Gastroesophageal sphincter (tissue), 3 donors: ENCODE results near the gene KCNIP4.

ENCODE experiments used
- CTCF ChIP-seq, 4 experiments: fragments of 200-600 bp in 2 of 4; fragments of 450-650 bp in 2 of 4; sonication (generic) in 1 of 4; IDR thresholded peaks; one replicate each; pipeline ENCODE4 v1.5.1; 2017 to 2019; ENCODE audit warnings: antibody characterized with exemption in 4 of 4, mild to moderate bottlenecking in 2 of 4, moderate library complexity in 2 of 4
- POLR2A ChIP-seq, 2 donors: fragments of 450-650 bp; IDR thresholded peaks; one replicate each; pipeline ENCODE4 v1.6.1; 2017; ENCODE audit warnings: antibody characterized with exemption in 2 of 2, mild to moderate bottlenecking in 2 of 2, moderate library complexity in 1 of 2
- POLR2AphosphoS5 ChIP-seq: sonication (generic); formaldehyde crosslinking; IDR thresholded peaks from one replicate; pipeline ENCODE4 v1.6.1; 2017; ENCODE audit warnings: antibody characterized with exemption

GRCh38 chr4:20868108-20868507 lies 1080.5 kb downstream of the KCNIP4 start:
- TF ChIP-seq CTCF (IDR thresholded peaks at IDR 0.05) = no peak
- no peak for TF ChIP-seq POLR2A (IDR thresholded peaks at IDR 0.05)
- no peak for TF ChIP-seq POLR2AphosphoS5
